ENCODE results near the gene RIN3. TPM values are rescaled to one million over a fixed set of nuclear protein-coding genes. Genes with fewer than 3 reads are reported as not detected.
"Not testable (repeated sequence)": the region's sequence is repeated elsewhere in the genome, so short reads cannot be mapped to it uniquely, and the experiment has no call there.

Gene RIN3
- total RNA-seq, 1 donor from 2014 or later: 22.1 TPM

- intact Hi-C loops (cut with DNase I): no loop called here
- ATAC-seq (peak; percentile 65), DNase-seq (ENCODE audit: low spot score) (peak; percentile 47)
These were observed 188.9 kb downstream of the RIN3 start for GRCh38 chr14:92702441-92702918.

GRCh38 chr14:92703516-92703915, 189.9 kb downstream of the RIN3 start:
- DNase-seq (ENCODE audit: low spot score) (peak; percentile 37), ATAC-seq (no peak)
- intact Hi-C loops (cut with DNase I): no loop called here

DNA sequence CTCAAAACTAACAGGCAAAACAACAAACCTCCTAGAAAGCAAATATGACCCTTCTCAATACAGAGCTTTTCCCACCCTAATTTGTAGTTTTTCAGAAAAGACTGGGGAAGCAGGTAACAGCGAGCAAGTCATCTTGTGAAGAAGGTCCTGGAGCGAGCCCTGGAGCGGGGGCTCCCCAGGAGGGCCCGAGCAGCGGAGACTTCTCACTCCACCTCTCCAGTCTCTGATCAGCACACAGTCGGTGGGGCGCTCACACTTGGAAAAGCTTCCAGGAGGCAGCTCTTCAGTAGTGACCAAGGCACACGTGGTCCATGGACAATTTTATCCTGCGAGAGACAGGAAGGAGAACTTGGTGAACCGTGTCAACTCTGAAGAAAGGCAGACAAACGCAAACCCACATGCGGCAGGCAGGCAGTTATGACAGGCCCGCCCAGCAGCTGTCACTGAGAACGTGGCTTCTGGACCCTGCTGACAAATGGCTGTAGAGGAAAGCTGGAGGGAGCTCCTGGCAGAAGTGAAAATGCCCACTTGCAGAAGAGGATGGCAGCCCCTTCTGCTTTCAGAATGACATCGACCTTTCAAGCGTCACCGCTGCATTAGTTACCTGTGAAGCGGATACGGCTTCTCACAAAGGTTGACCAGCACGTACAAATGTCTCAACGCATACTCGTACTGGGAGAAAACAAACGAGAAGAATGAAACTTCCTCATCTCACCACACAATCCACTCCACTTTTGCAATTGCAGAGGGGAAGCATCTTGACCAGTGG, 190.6 kb downstream of the RIN3 start:
- intact Hi-C loops (cut with DNase I): no loop called here
- ATAC-seq: peak; percentile 67
- peak; percentile 55 for DNase-seq (ENCODE audit: low spot score)

GRCh38 chr14:92704821-92705220, 191.2 kb downstream of the RIN3 start:
- intact Hi-C loops (cut with DNase I): no loop called here
- peak; percentile 55 for DNase-seq (ENCODE audit: low spot score)
- no peak for ATAC-seq

DNA sequence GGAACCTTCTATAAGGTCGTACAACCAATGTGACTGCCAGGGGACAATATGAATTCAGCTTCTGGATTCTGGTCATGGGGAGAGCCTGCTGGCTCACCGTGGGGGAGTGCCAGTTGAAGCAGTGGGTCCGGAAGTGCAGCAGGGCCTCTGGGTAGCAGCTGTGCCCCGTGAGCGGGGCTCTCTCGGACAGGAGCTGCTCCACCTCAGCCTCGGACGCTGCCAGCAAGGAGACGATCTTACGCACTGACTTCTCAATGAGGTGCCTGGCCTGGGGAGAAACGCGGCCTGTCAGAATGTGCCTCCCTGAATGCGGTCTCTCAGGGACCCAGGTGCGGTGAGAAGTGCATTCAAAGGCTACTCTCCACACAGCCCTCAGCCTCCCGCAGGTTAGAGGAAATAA, 192.8 kb downstream of the RIN3 start:
- intact Hi-C loops (cut with DNase I): no loop called here

DNA sequence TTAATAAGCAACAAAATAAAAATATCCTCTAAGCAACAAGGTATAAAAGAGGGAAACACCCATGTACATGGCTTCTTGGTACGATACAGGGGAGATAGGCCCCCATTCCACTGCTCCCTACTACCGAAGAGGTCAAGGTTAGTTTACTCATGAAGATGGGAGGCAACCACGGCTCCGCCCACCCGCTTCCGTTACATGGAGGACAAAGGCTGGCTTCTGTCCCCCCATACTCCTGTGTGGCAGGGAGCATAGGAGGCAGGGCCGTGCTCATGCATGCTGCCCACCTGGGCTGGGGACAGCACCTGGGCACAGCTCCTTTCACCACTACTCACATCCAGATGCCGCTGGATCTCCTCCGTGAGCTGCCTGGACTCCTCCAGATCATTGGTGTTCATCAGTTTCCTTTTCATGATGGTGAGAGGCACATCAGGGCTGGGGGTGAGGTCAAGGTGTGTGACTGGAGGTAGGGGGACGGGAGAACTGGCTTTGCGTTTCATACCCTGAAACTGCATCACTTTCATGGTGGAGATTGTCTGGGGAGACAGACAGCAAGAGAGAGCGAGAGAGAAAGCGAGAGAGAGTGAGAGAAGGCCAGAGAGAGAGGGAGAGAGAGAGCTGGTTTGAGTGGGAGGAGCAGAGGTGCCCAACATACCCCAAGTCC, 195.9 kb downstream of the RIN3 start:
- intact Hi-C loops (cut with DNase I): no loop called here
- DNase-seq (ENCODE audit: low spot score): peak; percentile 49
- ATAC-seq: no peak

More for the DNA sequence above, 192.8 kb downstream of the RIN3 start:
- DNase-seq (ENCODE audit: low spot score): peak; percentile 35
- no peak for ATAC-seq

- DNase-seq (ENCODE audit: low spot score) (no peak), ATAC-seq (no peak)
- intact Hi-C loops (cut with DNase I): no loop called here
These were observed 196.4 kb downstream of the RIN3 start for GRCh38 chr14:92710001-92710341.

GRCh38 chr14:92711976-92712653, 198.5 kb downstream of the RIN3 start:
- intact Hi-C loops (cut with DNase I): no loop called here
- DNase-seq (ENCODE audit: low spot score) (no peak), ATAC-seq (no peak)

GRCh38 chr14:92712654-92713051, 199.1 kb downstream of the RIN3 start:
- peak; percentile 26 for DNase-seq (ENCODE audit: low spot score)
- no peak for ATAC-seq
- intact Hi-C loops (cut with DNase I): no loop called here

GRCh38 chr14:92714739-92715307, 201.2 kb downstream of the RIN3 start:
- intact Hi-C loops (cut with DNase I): not testable (repeated sequence)
- DNase-seq (ENCODE audit: low spot score): peak; percentile 88
- peak; percentile 75 for ATAC-seq

DNA sequence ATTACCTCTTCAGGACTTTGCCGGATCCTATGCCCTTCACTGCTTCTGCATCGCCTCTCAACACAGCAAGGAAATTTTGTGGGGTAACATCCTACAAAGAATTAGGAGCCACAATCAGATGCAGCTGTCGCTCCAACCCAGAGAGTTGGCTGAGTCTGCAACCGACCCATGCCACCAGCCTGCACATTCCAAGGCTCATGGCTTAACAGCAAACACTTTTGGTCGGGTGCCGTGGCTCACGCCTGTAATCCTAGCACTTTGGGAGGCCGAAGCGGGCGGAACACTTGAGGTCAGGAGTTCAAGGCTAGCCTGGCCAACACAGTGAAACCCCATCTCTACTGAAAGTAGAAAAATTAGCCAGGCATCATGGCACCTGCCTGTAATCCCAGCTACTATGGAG, 202.6 kb downstream of the RIN3 start:
- no peak for ATAC-seq
- intact Hi-C loops (cut with DNase I): no loop called here

DNA sequence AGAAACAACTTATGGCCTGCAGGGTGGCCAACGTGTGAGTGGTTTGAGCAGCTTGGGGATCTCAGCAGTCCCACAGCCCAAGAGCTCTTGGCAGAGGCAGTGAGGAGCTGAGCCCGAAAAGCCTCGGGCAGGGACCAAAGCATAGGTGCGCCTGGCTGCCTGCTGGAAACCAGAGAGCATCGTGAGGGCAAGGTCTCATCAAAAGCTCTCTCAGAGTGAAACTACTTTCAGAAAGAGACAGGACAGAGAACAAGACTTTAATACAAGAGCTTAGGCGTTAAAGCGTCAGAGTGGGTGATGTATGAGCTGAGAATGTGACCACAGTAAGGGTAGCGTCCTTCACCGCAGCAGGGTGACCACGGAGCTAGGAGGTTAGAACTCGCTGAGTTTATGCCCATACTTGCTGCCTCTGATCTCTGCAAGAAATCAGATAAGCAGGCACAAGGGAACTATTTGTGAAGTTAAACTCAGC, 204.0 kb downstream of the RIN3 start:
- ATAC-seq: no peak
- DNase-seq (ENCODE audit: low spot score): no peak
- intact Hi-C loops (cut with DNase I): no loop called here

More for the DNA sequence above, 202.6 kb downstream of the RIN3 start:
- DNase-seq (ENCODE audit: low spot score): peak; percentile 28

DNA sequence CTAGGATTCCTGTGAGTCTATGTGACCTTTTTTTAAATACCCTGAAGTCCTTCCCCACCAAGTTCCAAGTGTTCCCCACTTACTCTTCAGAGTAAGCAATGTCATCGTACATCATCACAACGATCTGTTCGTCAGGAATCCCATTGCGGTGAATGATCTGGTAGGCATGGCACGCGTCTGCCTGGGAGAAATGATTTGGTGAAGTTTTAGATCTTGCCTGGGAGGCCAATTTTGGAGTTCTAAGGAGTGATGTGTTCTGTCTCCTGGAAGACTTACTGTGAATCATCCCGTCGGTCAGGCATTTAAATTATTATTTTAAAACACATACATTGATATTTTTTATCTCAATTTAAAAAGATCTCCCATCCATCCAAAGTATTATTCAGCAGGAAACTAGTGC, 205.1 kb downstream of the RIN3 start:
- ATAC-seq (no peak), DNase-seq (ENCODE audit: low spot score) (no peak)
- intact Hi-C loops (cut with DNase I): no loop called here

DNA sequence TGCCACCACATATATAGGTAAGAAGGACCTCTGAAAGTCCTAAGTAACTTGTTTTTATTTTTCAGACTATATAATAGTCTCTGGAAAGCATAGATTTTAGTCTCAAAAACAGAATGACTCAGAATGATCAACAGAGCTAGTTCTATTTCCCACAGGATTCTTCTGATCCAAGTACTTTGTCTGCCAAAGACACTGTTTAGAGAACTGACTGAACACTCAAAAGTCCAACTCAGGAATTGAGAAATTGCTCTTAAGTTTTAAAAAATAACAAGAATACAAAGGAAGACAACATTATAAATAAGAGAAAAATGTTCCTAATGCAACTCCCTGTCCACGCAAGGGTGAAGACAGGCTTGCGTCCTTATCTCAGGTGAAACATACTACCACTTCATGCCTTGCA, 205.8 kb downstream of the RIN3 start:
- intact Hi-C loops (cut with DNase I): no loop called here
- ATAC-seq: peak; percentile 81
- no peak for DNase-seq (ENCODE audit: low spot score)

DNA sequence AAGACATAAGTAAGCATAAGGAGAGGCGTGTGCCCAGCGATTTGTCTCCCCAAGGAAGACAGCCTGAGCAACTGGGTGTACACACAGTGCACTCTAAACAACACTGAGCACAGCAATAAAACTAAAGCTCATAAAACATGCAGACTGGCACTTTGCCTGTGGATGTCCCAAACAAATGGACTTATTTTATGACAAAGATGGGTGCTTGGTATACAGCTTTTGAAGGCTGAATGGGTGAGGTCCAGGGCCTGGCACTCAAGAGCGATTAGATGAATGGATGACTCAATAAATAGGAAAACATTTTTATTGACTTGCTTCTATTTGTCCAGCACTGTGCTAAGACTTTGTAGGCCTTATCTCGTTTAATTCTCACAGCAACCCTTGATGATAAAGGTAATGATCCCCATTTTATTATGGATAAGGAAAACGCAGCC, 206.3 kb downstream of the RIN3 start:
- DNase-seq (ENCODE audit: low spot score): no peak
- peak; percentile 71 for ATAC-seq
- intact Hi-C loops (cut with DNase I): no loop called here

DNA sequence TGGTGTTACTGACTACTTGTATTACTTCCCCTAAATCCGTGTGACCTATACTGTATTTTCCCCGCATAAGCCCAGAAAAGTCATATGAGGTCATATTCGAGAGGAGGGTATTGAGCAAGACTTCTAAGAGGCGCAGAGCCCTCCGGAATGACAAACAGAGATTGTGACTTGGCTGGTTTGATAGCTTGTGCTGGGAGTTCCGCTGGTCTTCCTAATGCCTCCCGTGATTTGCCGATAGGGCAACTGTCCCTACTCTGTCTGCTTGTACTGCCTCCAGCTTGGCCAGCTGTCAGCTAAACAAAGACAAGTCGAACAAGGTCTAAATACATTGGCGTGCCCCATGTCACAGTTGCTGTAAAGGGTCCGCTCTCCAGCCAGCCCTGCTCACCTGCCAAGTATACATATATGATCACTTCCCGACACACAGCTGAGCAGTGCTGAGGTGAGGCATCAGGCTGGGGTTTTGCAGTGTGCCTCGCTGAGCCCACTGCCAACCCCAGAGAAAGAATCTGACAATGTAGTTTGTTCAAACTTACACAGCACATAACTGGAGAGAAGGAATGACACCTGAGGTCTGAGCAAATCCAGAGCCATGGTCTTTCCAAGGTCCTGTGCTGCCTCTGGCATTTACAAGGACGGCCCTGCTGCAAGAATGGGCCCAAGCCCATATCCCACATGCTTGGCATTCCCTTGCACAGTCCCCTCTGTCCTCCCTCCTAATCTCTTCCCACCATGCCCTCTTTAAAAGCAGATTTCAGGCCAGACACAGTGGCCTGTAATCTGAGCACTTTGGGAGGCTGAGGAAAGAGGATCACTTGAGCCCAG, 211.1 kb downstream of the RIN3 start:
- peak; percentile 55 for ATAC-seq
- intact Hi-C loops (cut with DNase I): no loop called here

GRCh38 chr14:92726135-92726932, 212.8 kb downstream of the RIN3 start:
- peak; percentile 69 for ATAC-seq
- intact Hi-C loops (cut with DNase I): no loop called here
- DNase-seq (ENCODE audit: low spot score): no peak

More for the DNA sequence above, 211.1 kb downstream of the RIN3 start:
- no peak for DNase-seq (ENCODE audit: low spot score)

DNA sequence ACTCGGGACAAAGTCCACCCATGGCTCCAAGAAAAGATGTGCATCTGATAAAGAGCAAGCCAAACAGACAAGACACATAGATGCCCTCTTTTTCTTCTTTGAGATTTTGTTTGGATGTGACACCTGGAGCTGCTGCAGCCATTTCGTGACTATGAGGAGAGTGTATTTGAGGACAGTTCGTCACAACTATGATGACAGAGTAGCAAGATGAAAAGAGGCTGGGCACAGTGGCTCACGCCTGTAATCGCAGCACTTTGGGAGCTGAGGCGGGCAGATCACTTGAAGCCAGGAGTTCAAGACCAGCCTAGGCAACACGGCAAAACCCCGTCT, 213.3 kb downstream of the RIN3 start:
- no peak for DNase-seq (ENCODE audit: low spot score)
- ATAC-seq: no peak
- intact Hi-C loops (cut with DNase I): no loop called here
